ENCODE measurements around the gene ZBTB7C. TPM values are rescaled to one million over a fixed set of nuclear protein-coding genes. Genes with fewer than 3 reads are reported as not detected.

ZBTB7C gene
- total RNA-seq, 1 donor from 2014 or later, result 44.2 TPM

DNA sequence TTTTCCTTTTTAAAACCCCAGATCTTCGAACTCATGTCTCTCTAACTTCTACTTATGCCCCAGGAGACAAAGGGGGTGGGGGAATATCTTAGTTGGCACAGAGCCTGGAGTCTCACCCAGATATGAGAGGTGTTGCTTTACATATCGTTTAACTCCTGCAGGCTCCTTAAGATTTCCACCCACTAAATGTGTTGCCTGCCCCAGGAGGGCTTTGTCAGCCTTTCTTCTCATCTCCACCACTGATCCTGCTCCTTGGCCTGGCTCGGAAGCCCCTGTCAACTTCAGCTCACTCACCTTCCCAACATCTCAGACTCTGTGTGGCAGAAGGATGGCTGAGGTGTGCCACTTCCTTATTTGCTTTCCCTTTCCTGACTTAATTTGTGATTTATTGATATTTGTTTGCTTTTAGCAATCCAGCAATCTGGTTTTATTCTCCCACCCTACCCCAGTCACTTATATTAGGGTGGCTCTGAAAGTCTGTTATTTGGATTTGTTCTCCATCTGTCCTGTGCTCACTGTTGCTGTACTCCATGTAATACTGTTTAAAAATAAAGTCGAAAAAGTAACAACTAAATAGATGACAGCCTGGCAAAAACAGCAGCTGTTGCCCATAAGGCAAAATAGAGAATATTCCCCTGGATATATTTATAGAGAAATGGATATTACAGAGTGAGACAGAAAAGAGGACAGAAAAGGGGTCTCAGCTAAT, 200.6 kb downstream of the ZBTB7C start:
- DNase-seq (ENCODE audit: low spot score) (no peak), ATAC-seq (no peak)
- intact Hi-C loops (cut with DNase I), result no loop called here

DNA sequence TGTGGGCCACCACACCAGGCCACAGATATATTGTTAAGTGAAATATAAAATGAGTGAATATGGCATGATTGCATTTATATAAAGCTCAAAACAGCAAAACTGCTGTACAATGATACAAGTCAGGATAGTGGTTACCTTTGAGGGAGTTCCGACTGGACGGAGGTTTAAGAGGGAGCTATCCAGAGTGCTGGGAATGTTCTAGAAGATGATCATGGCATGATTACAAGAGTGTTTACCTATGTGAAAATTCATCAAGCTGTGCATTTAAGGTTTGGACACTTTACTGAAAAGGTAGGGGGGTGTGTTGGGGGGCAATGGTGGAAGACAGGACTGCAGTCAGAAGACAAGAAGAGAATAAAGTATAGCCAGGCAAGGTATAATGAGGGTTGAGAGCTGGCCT, 201.4 kb downstream of the ZBTB7C start:
- ATAC-seq, result no peak
- intact Hi-C loops (cut with DNase I), result no loop called here
- no peak for DNase-seq (ENCODE audit: low spot score)

DNA sequence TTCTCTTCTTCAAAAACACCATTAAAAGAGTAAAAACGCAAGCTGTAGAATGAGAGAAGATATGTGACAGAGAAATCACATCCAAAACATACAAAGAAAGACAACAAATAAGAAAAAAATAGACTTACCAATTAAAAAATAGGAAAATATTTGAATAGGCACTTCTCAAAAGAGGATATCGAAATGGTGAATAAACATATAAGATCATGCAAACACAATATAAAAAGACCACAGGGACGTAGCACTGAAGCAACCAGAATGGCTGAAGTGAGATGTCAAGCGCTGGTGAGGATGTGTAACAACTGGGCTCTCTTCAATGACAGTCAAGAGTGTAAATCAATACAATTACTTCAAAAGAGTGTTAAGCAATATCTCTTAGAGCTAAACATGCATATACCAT, 202.3 kb downstream of the ZBTB7C start:
- no peak for DNase-seq (ENCODE audit: low spot score)
- no peak for ATAC-seq
- intact Hi-C loops (cut with DNase I), result no loop called here

DNA sequence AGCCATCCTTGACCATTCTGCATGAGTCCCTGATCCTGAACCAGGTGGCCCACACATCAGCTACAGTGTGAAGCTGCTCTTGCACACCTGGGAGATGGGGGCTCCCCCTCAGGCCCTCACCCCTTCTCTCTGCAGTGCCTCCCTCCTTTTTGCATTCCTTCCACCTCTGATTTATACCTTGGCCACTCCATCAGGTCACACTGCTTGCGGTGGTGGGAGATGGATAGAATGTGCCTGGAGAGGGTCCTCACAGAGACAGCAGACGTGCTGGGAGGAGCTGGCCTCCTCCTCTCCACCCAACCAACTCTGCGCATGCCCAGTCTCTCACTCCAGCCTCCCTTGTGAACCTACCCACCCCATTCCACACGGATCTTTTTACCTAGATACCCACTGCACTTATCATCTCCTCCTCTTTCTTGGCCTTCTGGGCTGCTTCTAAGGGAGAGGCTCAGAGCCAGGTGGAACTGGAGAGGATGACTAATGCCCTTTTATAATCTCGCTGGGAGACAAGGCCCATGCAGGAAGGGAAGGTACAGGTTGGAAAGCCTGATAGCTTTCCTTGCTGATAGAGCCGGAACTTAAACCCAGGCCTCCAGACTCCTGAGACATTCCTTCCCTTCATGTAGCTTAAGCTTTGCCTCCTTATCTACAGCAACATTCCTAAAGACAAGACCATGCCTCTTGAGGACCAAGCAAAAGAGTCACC, 205.1 kb downstream of the ZBTB7C start:
- intact Hi-C loops (cut with DNase I), result no loop called here
- ATAC-seq, result no peak
- DNase-seq (ENCODE audit: low spot score), result no peak

DNA sequence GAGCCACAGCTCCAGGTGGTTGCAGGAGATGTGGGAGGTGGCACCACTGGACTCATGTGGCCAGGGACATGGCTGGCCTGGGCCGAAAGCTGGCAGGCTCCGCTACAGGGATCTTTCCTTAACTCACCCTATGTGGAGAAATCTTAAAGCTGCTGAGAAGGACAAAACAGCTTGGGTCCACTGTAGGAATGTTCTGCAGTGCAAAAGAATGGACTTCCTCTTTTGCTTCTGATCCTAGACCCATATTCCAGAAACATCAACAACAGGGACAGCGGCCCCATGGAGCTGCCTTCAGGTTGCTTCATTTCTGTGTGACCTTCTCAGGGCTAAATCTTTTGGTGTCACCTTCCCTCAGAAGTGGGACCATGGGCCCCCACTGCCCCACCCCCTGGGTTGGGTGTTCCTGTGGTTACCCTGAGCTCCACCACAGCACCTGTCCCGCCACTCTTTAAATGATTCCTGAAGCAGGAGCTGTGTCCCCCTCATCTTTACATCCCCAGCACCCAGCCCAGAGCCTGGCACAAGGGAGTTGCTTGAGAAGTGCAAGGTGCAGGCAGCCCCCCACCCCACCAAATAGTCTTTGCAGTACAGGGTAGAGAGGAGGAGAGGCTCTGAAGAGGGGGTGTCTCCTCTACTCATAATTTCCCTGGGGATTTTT, 205.8 kb downstream of the ZBTB7C start:
- ATAC-seq (no peak), DNase-seq (ENCODE audit: low spot score) (no peak)
- intact Hi-C loops (cut with DNase I), result no loop called here

DNA sequence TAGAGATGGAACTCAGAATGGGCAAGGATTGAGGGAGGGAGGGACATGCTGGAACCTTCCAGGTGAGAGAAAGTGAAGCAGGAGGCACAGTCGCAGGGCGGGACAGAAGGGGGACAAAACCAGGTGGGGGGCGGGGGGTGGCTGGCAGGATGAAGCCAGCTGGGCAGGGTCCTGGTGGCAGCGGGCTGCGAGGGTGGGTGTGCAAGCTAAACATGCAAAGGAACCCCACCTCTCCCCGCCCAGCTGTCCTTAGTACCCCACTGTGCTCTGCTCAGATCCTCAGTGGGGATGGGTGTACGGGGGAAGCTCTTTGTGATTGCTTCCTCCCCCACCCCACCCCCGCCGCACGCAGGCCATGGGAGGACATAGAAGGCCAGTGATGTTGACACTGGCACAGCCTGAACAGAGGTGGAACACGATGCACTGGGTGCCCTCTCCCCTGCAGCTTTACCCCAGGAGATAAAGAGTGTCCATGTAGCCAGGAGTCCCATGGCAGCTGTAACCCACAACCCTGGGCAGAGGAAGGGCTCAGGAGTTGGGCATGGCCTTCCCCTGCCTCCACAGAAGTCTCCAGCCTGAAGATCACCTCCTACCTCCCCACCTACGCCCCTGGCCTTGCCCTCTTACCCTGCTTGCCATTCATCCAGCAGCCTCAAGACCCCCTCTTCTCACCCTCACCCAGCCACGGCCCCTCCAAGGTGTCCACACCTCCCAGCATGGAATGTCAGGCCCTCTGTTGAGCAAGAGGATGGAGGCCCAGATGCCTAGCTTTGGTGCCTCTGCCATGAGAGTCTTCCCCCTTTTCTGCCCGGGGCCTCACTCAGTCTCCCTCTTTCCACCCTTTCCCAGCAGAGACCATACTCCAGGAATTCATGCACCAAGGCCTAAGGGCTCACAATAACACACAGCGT, 206.6 kb downstream of the ZBTB7C start:
- DNase-seq (ENCODE audit: low spot score) (no peak), ATAC-seq (peak; percentile 17)
- intact Hi-C loops (cut with DNase I), result no loop called here

DNA sequence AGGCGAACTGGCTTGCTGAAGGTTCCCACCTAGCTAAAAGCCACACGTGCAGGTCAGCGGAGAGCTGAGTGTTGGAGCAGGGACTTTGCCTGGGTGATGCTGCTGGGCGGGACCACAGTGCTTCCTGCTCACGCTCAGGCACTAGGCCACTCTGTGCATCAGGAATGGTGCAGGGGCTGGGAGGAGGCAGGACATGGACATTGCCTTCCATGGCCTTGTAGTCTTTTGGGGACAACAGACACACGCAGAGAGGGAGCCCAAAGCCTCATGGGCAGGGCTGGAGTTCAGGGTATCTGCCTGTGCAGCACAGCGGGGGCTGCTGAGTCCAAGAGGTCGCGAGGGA, 207.2 kb downstream of the ZBTB7C start:
- intact Hi-C loops (cut with DNase I), result no loop called here
- ATAC-seq, result no peak
- no peak for DNase-seq (ENCODE audit: low spot score)

DNA sequence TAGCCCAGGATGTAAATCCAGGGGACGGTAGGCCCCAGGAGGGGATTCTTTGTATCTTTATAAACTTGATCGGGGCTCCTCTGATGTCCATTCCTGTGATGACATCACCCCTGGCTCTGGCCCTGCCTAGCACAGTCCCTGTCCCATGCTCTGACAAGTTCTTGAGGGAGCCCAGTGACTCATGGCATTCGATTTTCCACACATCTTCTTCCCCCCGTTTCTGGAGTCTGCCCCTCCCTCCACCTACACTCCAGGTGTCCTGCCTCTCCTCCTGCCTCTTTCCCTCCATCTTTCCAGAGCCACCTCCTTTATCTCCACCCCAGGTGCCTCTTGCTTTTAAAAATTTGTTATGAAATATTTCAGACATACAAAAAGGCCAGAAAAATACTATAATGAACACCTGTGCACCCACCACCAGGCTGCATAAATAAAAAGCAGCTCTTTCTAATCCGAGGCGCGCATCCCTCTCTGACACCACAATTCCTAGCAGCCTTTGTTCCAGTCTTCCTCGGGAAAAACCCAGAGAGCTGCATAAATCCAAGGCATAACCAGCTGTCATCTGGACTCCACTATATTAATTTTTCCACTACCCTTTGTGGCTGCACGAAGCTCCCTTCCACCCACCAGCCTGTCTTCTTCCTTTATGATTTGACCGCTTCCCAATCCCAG, 207.7 kb downstream of the ZBTB7C start:
- intact Hi-C loops (cut with DNase I), result no loop called here
- DNase-seq (ENCODE audit: low spot score) (no peak), ATAC-seq (no peak)

DNA sequence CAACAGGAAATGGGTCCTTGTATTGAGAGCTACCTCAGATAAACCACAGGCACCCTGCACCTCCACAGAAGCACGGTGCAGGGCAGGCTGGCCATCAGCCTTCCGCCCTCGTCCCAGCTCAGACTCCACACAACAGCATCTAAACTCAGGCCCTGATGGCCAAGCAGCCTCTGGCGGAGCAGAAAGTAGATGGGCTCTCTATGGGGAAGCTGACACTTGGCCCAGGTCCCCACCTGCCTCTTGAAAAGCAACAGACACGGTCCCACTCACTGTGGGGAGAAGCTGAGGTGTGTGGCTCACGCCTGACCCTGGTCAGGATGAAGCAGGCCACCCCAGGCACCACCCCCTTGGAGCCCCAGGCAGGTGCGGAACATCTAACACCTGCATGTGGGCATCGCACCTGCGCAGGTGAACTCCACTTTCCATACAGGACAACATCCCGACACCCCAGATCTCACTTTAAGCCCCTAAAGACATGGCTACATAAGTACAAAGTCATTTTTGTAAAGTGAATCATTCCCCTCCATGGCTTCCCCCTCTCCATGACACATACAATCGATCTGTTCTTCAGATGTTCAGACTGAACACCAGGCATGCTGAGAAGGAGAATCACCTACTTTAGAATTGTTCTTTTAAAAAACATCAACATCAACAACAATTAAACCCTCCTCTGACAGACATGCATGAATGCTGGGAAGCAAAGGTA, 208.4 kb downstream of the ZBTB7C start:
- no peak for DNase-seq (ENCODE audit: low spot score)
- no peak for ATAC-seq
- intact Hi-C loops (cut with DNase I), result no loop called here

DNA sequence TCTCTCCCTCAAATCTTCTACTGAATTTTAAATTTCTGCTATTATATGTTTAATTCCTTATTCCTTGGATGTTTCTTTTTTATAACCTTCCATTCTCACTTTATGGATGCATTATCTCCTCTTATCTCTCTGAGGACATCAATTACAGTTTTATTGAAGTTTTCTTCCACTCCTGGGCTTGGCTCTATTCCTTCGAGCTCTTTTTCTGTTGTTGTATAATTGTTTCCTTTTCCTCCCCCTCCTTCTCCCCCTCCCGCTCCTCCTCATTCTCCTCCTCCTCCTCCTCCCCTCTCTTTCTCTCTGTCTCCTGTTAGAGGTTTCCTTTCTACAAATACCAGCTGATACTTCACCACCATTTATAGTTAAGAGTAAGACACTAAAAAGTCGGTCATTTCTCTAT, 209.8 kb downstream of the ZBTB7C start:
- DNase-seq (ENCODE audit: low spot score), result no peak
- peak; percentile 29 for ATAC-seq
- intact Hi-C loops (cut with DNase I), result no loop called here

DNA sequence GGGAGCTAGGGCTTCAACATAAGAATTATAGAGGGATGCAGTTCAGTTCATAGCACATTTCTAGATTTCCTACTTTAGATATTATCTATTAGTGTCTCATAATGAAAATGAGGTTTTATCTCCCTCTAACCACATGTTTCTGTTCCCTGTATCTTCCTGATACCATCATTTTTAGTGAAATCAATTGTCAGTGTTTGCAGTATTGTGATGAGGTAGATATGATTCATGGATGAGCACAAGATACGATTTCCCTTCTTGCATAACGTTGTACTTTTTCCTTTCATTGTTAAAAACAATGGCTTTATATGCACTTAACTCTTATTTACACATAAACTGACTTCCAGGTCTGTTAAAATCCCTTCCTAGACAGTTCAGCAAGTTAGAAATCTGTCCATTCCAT, 211.4 kb downstream of the ZBTB7C start:
- ATAC-seq (no peak), DNase-seq (ENCODE audit: low spot score) (no peak)
- intact Hi-C loops (cut with DNase I), result no loop called here

DNA sequence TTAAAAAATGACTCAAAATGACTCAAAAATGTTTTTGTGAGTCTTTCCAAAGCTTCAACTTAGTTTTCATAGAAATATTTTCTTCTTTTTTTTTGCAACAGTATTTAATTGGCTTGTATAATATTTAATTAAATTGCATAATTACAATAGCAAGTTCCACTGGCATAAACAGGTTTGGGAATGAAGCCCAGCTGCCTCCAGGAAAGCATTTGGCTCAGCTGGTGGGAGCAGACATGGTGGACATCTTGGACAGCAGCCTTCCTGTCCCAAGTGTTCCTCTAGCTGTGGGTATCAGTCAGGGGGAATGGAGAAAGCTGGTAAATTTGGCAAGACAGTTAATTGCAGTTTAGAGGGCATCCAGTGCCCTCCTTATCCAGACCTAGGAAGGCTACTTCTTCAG, 213.4 kb downstream of the ZBTB7C start:
- intact Hi-C loops (cut with DNase I), result no loop called here
- DNase-seq (ENCODE audit: low spot score), result no peak
- ATAC-seq, result no peak

DNA sequence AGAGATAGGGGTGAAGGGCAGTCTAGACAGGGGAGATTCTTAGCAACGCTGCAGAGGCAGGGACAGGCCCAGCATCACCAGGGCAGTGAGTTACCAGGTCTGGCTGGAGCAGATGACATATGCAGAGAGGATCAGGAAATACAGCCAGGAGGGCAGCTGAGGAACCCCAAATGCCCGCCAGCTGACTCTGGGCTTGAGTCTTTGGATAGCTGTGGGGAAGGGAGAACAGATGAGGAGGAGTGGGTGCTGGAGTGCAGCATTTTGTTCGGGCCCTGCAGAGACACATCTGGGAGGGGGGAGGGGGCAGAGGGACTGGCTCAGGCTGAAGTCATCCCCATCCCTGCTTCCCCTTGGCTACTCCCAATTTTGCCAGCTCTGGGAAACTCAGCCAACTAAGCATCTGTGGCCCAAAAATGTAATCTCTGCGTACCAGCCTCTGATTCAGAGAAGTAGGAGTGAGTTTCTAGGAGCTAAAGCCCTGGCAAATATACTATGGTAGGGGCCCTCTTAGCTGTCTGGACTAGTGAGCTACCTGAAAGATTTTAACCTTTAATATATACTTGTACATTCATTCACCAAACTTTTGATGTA, 214.5 kb downstream of the ZBTB7C start:
- ATAC-seq (no peak), DNase-seq (ENCODE audit: low spot score) (no peak)
- intact Hi-C loops (cut with DNase I), result no loop called here

DNA sequence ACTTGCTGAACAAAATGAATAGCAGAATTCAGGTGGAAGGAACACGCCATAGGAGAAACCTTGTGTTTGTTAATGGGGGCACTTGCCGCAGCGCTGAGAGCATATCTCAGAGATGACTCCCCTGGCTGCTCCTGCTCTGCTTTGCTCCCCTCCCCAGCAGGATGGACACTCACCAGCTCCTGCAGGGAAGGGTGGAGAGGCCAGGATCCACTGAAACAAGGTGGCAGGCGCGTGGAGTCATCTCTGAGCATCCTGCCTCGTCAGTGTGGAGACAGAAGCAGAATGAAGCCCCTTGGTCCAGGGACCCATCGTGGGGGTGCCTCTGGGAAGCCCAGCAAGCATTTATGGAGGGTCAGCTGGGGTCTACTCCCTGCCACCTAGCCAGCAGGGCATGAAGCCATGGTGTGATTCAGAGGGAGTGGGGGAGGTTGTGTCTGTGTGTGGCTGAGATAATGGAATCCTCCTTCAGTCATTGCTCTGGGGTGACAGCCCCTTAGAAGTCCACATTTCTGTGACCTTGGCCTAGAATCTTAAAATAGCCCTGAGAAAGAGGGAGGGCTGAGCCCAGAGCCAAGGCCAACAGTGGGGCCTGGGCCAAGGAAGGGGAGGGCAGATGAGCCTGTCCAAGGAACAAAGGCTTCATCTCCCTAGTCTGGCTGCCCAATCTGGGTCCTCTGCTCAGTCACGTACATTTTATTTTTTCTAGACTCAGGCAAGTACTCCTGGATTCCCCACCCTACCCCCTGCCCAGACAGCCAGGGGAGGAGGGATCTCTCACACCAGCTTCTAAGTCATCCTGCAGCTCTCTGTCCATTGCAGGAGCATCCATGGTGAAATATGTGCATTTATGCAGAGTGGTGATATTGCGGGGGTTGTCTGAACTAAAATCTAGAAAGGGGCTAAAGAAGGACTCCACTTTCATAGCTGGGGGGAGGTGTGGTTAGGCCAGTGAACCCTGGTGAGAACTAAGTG, 215.4 kb downstream of the ZBTB7C start:
- intact Hi-C loops (cut with DNase I), result no loop called here

DNA sequence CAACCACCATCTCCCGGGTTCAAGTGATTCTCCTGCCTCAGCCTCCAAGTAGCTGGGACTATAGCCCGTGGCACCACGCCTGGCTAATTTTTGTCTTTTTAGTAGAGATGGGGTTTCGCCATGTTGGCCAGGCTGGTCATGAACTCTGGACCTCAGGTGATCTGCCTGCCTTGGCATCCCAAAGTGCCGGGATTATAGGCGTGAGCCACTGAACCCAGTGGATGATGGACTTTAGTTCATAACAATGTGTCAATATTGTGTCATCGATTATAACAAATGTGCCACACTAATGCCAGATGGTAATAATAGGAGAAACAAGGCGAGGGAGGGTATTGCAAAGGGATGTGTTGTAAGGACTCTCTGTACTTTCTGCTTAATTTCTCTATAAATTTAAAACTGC, 216.6 kb downstream of the ZBTB7C start:
- intact Hi-C loops (cut with DNase I), result no loop called here
- ATAC-seq (no peak), DNase-seq (ENCODE audit: low spot score) (no peak)

More for the DNA sequence above, 215.4 kb downstream of the ZBTB7C start:
- ATAC-seq (peak; percentile 80), DNase-seq (ENCODE audit: low spot score) (no peak)

DNA sequence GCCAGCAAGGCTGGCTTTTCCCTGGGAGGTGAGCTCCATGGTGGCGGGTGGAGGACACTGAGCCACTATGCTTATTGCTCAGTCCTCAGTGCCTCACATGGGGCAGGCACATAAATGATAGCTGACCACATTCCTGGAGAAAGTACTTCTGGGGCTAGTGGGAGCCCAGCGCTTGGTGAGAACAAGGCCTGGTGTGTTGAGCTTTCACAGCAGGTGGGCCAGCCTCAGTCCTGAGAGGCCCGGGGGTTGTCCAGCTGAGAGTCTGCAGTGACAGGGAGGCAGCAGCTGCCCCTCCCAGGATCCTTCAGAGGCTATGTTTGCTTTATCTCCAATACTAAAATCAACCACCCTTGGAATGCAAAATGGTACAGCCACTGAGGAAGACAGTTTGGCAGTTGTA, 217.7 kb downstream of the ZBTB7C start:
- intact Hi-C loops (cut with DNase I), result no loop called here
- DNase-seq (ENCODE audit: low spot score), result no peak
- no peak for ATAC-seq

DNA sequence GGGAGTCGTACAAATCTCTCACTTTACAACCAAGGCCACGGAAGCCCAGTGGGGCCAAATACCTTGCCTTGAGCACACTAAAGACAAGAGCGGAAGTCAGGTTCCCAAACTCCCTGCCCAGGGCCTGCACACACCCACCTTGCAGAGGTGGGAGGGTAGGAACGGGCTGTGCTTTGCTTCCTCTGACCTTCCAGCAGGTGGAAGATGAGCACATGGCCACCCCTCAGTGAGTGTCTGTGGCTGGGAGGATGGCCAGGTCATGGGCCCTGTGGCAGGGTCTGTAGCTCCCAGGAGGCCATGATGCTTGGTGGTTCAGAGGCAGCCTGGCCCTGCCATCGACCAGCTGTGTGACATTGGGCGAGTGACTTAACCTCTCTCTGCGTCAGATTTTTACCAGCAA, 218.2 kb downstream of the ZBTB7C start:
- DNase-seq (ENCODE audit: low spot score), result no peak
- no peak for ATAC-seq
- intact Hi-C loops (cut with DNase I), result no loop called here

Data from sciatic nerve (tissue), 2 donors.